K562 (cell line): ENCODE results near the gene CDT1. TPM values are rescaled to one million over a fixed set of nuclear protein-coding genes. Genes with fewer than 3 reads are reported as not detected.

Experiments
- CBFA2T2 ChIP-seq: fragments of 450-650 bp; conservative IDR thresholded peaks from 2 replicates; pipeline ENCODE4 v1.6.1; 2017; ENCODE audit warnings: mild to moderate bottlenecking
- GTF2F1 ChIP-seq: IDR thresholded peaks from 2 replicates; pipeline ENCODE4 v1.6.1; 2011; ENCODE audit warnings: low read depth, low read length, improper control_type of control experiment
- HMG20B ChIP-seq: fragments of 250-450 bp; sonication (Bioruptor Pico); IDR thresholded peaks from 2 replicates; pipeline ENCODE4 v1.5.0; 2021; ENCODE audit warnings: mild to moderate bottlenecking
- MTA3 ChIP-seq: fragments of 450-650 bp; formaldehyde crosslinking; IDR thresholded peaks from 2 replicates; pipeline ENCODE4 v1.6.1; 2017; ENCODE audit warnings: mild to moderate bottlenecking, borderline replicate concordance
- RBM14 ChIP-seq: fragments of 200-400 bp; formaldehyde crosslinking; IDR thresholded peaks from 2 replicates; pipeline ENCODE4 v1.6.1; 2018; ENCODE audit warnings: low read depth, mild to moderate bottlenecking, low read length, moderate library complexity, borderline replicate concordance; ENCODE audit not compliant: insufficient read depth
- RBM25 ChIP-seq: fragments of 200-400 bp; formaldehyde crosslinking; IDR thresholded peaks from 2 replicates; pipeline ENCODE4 v1.6.1; 2018; ENCODE audit warnings: low read length, low read depth, moderate library complexity; ENCODE audit not compliant: severe bottlenecking
- TFAM ChIP-seq: fragments of 250-450 bp; sonication (Bioruptor Pico); conservative IDR thresholded peaks from 2 replicates; pipeline ENCODE4 v1.5.0; 2021; ENCODE audit warnings: mild to moderate bottlenecking, moderate library complexity
- ZNF143 ChIP-seq: sonication (generic); formaldehyde crosslinking; IDR thresholded peaks from 2 replicates; pipeline ENCODE4 v1.9.0; 2022; ENCODE audit warnings: mild to moderate bottlenecking, missing genetic modification reagents
- polyA plus RNA-seq, 8 experiments: library from polyadenylated mRNA; depleted of rRNA in 4 of 8; stranded (reverse) in 5 of 8; unstranded in 3 of 8; fragments of >200 nt; fragmentation: Nextera tagmentation in 2 of 8; fragmentation: Illumina TruSeq in 1 of 8; extraction: Ambion mirVana in 2 of 8; extraction: Trizol in 1 of 8; gene quantifications; 2 replicates each; pipeline versions ENCODE4 v1.2.1 to v1.2.3, GENCODE V29; 2011 to 2014; ENCODE audit warnings: inconsistent platforms in 1 of 8, missing spikeins in 1 of 8
- total RNA-seq, 7 experiments: library from RNA; depleted of rRNA in 6 of 7; stranded (reverse); fragments of >200 nt in 6 of 7; fragmentation: Illumina TruSeq in 2 of 7; extraction: Trizol in 2 of 7; gene quantifications; 2 replicates each; pipeline versions ENCODE4 v1.2.1 to v1.2.3, GENCODE V29; 2011 to 2021; ENCODE audit warnings: low replicate concordance in 1 of 7
- TF ChIP-seq, protein P1 (sequence below), 2 experiments: fragments of 450-650 bp in 1 of 2; IDR thresholded peaks; 2 replicates each; pipeline ENCODE4 v1.6.1; 2011 to 2017; ENCODE audit warnings: low read depth in 2 of 2, antibody characterized with exemption in 1 of 2, borderline replicate concordance in 1 of 2, low read length in 1 of 2, mild to moderate bottlenecking in 1 of 2, mixed read lengths in 1 of 2; ENCODE audit not compliant: control insufficient read depth in 1 of 2
- TF ChIP-seq, protein P2 (sequence below): IDR thresholded peaks from 2 replicates; pipeline ENCODE4 v1.6.1; 2016; ENCODE audit warnings: missing genetic modification characterization, missing compliant biosample characterization
- TF ChIP-seq, protein P3 (sequence below): fragments of 250-450 bp; sonication (Bioruptor Pico); IDR thresholded peaks from 2 replicates; pipeline ENCODE4 v1.8.0; 2022; ENCODE audit warnings: inconsistent platforms, mild to moderate bottlenecking, moderate library complexity, borderline replicate concordance

Gene CDT1
- total and polyA plus RNA-seq, 9 of the 15 experiments (the other 6 are each of a cell fraction or from before 2014, with no cell fraction given): 0.92 to 178 (median 14.2) TPM

DNA sequence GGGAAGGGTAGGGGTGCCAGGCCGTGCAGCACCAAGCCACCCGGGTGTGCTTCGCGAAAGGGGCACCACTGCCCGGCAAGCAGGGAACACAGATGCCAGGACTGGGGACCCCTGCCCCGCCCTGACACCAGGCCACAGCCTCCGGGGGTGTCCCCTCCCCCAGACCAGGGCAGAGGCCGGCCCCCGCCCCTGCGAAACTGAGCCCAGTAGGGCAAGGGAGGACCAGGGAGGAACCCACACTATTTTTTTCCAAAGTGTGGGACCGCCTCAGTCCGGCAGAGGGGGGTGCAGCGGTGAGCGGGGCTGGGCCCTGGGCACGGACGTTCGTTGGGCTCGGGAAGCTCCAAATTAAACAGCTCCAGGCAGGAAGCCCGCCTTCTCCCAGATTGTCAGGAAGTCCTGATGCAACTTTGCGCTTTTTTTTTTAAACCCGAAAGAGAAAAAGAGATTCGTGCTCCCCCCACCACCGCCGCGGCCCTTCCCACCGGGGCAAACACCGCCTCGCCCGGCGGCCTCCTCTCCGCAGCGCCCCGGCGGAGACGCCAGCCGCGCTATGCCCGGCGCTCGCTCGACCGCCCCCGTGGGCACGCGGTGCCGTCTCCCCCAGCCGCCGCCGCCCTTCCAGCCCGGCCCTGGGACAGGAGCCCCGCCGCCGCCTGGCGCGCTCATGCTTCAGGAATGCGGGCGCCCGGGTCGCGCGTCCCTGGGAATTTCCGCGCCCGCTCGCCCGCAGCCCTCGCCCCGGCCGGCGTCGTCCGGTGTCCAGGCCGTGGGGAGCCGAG lies 19.3 kb upstream of the CDT1 start (continued):
- TF ChIP-seq, protein P1, sequence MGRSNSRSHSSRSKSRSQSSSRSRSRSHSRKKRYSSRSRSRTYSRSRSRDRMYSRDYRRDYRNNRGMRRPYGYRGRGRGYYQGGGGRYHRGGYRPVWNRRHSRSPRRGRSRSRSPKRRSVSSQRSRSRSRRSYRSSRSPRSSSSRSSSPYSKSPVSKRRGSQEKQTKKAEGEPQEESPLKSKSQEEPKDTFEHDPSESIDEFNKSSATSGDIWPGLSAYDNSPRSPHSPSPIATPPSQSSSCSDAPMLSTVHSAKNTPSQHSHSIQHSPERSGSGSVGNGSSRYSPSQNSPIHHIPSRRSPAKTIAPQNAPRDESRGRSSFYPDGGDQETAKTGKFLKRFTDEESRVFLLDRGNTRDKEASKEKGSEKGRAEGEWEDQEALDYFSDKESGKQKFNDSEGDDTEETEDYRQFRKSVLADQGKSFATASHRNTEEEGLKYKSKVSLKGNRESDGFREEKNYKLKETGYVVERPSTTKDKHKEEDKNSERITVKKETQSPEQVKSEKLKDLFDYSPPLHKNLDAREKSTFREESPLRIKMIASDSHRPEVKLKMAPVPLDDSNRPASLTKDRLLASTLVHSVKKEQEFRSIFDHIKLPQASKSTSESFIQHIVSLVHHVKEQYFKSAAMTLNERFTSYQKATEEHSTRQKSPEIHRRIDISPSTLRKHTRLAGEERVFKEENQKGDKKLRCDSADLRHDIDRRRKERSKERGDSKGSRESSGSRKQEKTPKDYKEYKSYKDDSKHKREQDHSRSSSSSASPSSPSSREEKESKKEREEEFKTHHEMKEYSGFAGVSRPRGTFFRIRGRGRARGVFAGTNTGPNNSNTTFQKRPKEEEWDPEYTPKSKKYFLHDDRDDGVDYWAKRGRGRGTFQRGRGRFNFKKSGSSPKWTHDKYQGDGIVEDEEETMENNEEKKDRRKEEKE (IDR thresholded peaks at IDR 0.05; ENCODE audit: borderline replicate concordance in 1 of 2, control insufficient read depth in 1 of 2, low read depth in 2 of 2, low read length in 1 of 2): no peak
- no peak for TF ChIP-seq CBFA2T2
- no peak for TF ChIP-seq HMG20B (CRISPR knock-in tag)
- no peak; the same call in 1 of the 2 replicates for TF ChIP-seq MTA3
- TF ChIP-seq, protein P2, sequence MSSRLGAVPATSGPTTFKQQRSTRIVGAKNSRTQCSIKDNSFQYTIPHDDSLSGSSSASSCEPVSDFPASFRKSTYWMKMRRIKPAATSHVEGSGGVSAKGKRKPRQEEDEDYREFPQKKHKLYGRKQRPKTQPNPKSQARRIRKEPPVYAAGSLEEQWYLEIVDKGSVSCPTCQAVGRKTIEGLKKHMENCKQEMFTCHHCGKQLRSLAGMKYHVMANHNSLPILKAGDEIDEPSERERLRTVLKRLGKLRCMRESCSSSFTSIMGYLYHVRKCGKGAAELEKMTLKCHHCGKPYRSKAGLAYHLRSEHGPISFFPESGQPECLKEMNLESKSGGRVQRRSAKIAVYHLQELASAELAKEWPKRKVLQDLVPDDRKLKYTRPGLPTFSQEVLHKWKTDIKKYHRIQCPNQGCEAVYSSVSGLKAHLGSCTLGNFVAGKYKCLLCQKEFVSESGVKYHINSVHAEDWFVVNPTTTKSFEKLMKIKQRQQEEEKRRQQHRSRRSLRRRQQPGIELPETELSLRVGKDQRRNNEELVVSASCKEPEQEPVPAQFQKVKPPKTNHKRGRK (tag): no peak
- TF ChIP-seq RBM25: no peak
- TF ChIP-seq RBM14: no peak; the same call in 1 of the 2 replicates
- no peak for TF ChIP-seq GTF2F1
- no peak for TF ChIP-seq TFAM (CRISPR knock-in tag)
- TF ChIP-seq ZNF143: no peak
- TF ChIP-seq, protein P3, sequence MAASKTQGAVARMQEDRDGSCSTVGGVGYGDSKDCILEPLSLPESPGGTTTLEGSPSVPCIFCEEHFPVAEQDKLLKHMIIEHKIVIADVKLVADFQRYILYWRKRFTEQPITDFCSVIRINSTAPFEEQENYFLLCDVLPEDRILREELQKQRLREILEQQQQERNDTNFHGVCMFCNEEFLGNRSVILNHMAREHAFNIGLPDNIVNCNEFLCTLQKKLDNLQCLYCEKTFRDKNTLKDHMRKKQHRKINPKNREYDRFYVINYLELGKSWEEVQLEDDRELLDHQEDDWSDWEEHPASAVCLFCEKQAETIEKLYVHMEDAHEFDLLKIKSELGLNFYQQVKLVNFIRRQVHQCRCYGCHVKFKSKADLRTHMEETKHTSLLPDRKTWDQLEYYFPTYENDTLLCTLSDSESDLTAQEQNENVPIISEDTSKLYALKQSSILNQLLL (CRISPR knock-in tag): no peak
